Measurements from ENCODE around the gene INAFM1.
"Not testable (repeated sequence)": the region's sequence is repeated elsewhere in the genome, so short reads cannot be mapped to it uniquely, and the experiment has no call there.

INAFM1 gene

DNA sequence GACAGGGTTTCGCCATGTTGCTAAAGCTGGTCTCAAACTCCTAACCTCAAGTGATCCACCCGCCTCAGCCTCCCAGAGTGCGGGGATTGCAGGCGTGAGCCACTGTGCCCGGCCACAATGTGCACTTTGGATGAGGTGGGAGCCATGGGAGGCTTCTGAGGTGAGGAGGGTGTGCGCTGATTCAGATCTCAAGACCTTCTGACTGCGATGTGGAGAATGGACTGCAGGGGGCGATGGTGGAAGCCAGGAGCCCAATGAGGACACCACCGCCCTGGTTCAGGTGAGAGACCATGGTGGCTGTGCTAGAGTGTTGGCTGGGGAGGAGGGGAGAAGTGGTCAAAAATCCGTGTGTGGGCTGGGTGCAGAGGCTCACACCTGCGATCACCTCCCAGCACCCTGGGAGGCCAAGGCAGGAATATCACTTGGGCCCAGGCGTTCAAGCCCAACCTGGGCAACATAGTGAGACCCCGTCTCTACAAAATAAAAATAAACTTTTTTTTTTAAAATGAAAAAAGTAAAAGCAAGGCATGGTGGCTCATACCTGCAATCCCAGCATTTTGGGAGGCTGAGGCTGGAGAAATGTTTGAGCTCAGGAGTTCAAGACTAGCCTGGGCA, 5.6 kb downstream of the INAFM1 start:
- Histone ChIP-seq H3K9me3 (ENCODE audit: severe bottlenecking) (no peaks in the 10 kb centered on the region), H3K36me3 (peaks cover 34% of the 10 kb centered on the region), H3K27me3 (ENCODE audit: insufficient read depth, low read depth, severe bottlenecking) (no peaks in the 10 kb centered on the region), H3K27ac (no peak overlapping the region), H3K4me3 (ENCODE audit: low read depth, low read length) (no peak overlapping the region)
- TF ChIP-seq, protein P1, sequence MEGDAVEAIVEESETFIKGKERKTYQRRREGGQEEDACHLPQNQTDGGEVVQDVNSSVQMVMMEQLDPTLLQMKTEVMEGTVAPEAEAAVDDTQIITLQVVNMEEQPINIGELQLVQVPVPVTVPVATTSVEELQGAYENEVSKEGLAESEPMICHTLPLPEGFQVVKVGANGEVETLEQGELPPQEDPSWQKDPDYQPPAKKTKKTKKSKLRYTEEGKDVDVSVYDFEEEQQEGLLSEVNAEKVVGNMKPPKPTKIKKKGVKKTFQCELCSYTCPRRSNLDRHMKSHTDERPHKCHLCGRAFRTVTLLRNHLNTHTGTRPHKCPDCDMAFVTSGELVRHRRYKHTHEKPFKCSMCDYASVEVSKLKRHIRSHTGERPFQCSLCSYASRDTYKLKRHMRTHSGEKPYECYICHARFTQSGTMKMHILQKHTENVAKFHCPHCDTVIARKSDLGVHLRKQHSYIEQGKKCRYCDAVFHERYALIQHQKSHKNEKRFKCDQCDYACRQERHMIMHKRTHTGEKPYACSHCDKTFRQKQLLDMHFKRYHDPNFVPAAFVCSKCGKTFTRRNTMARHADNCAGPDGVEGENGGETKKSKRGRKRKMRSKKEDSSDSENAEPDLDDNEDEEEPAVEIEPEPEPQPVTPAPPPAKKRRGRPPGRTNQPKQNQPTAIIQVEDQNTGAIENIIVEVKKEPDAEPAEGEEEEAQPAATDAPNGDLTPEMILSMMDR (IDR thresholded peaks at IDR 0.05; ENCODE audit: low read depth, low read length): peak; percentile 66
- peak; percentile 72 for DNase-seq

DNA sequence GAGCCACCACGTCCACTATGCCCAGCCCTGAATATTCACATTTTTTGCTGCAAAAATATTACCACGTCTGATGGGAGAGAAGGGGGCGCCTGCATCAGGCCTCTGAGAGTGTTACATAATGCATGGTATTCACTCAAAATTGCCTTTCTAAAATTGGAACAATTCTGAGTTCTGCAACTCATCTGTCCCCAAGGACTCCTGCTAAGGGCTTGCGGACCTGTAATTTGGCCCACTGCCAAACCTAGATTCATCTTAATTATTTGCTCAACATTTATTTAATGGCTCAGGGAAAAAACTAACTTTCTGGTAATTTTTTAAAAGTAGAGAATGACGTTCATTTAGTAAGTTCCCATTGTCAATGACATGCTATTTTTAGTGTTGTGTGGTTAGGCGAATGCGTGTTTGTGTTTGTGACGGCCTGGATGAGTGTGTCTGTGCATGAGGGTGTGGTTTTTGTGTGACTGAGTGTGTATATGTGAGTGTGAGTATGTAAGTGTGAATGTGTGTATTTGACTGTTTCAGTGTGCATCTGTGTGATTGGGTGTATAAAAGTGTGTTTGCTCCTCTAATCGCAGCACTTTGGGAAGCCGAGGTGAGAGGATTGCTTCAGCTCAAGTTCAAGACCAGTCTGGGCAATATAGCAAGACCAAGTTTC, 8.8 kb downstream of the INAFM1 start:
- H3K36me3 ChIP-seq: peaks cover 36% of the 10 kb centered on the region
- TF ChIP-seq, protein P1 (IDR thresholded peaks at IDR 0.05; ENCODE audit: low read depth, low read length): no peak
- no peak overlapping the region for H3K4me3 ChIP-seq (ENCODE audit: low read depth, low read length)
- H3K27ac ChIP-seq: no peak overlapping the region
- H3K27me3 ChIP-seq (ENCODE audit: insufficient read depth, low read depth, severe bottlenecking): no peaks in the 10 kb centered on the region
- H3K9me3 ChIP-seq (ENCODE audit: severe bottlenecking): no peaks in the 10 kb centered on the region
- DNase-seq: no peak

DNA sequence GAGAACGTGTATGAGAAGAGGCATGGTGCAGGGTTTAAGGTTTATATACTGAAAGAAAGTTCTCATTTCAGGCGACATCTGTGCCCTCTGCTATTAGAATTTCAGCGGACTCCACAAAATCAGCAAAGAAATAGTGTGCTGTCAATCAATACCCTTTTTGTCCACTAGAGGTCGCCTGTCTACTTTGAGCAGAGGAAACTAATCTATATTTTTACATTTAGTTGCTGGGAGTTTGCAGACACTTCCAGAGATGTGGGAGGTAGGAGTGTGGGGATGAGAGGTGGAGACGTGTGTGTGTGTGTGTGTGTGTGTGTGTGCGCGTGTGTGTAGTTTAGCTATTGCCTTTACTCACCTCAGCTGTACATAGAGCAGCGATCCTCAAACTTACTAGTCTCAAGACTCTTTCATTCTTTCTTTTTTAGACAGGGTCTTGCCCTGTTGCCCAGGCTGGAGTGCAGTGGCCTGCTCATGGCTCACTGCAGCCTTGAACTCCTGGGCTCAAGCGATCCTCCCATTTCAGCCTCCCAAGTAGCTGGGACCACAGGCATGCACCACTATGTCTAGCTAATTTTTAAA, 9.7 kb downstream of the INAFM1 start:
- Histone ChIP-seq H3K36me3 (peaks cover 32% of the 10 kb centered on the region), H3K27ac (no peak overlapping the region), H3K9me3 (ENCODE audit: severe bottlenecking) (no peaks in the 10 kb centered on the region), H3K4me3 (ENCODE audit: low read depth, low read length) (no peak overlapping the region), H3K27me3 (ENCODE audit: insufficient read depth, low read depth, severe bottlenecking) (no peaks in the 10 kb centered on the region)
- TF ChIP-seq, protein P1 (IDR thresholded peaks at IDR 0.05; ENCODE audit: low read depth, low read length): peak; percentile 53
- peak; percentile 30 for DNase-seq

DNA sequence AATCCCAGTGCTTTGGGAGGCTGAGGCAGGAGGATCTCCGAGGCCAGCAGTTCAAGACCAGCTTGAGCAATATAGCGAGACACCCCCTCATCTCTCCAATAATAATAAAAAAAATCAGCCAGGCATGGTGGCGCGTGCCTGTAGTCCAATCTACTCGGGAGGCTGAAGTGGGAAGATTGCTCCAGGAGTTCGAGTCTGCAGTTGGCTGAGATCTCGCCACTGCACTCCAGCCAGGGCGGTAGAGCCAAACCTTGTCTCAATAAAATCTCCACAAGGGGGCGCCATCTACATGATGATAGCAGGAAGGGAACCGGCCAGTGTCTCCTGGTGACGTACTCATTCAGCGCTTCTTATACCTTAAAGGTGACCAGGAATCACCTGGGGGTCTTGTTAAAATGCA, 21.4 kb downstream of the INAFM1 start:
- DNase-seq: peak; percentile 89
- H3K27me3 ChIP-seq (ENCODE audit: insufficient read depth, low read depth, severe bottlenecking): no peaks in the 10 kb centered on the region
- TF ChIP-seq, protein P1 (IDR thresholded peaks at IDR 0.05; ENCODE audit: low read depth, low read length): peak; percentile 49
- peaks cover 21% of the 10 kb centered on the region for H3K36me3 ChIP-seq
- no peak overlapping the region for H3K4me3 ChIP-seq (ENCODE audit: low read depth, low read length)
- no peaks in the 10 kb centered on the region for H3K9me3 ChIP-seq (ENCODE audit: severe bottlenecking)
- no peak overlapping the region for H3K27ac ChIP-seq

DNA sequence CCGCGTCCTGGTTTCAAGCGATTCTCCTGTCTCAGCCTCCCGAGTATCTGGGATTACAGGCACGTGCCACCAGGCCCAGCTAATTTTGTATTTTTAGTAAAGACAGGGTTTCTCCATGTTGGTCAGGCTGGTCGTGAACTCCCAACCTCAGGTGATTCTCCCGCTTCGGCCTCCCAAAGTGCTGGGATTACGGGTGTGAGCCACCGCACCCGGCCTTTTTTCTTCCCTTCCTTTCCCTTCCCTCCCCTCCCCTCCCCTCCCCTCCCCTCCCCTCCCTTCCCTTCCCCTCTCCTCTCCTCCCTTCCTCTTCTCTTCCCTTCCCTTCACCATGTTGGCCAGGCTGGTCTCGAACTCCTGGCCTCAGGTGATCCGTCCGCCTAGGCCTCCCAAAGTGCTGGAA, 26.2 kb downstream of the INAFM1 start:
- H3K27me3 ChIP-seq (ENCODE audit: insufficient read depth, low read depth, severe bottlenecking); H3K27ac ChIP-seq; DNase-seq; H3K36me3 ChIP-seq; H3K4me3 ChIP-seq (ENCODE audit: low read depth, low read length); H3K9me3 ChIP-seq (ENCODE audit: severe bottlenecking): not testable (repeated sequence)

DNA sequence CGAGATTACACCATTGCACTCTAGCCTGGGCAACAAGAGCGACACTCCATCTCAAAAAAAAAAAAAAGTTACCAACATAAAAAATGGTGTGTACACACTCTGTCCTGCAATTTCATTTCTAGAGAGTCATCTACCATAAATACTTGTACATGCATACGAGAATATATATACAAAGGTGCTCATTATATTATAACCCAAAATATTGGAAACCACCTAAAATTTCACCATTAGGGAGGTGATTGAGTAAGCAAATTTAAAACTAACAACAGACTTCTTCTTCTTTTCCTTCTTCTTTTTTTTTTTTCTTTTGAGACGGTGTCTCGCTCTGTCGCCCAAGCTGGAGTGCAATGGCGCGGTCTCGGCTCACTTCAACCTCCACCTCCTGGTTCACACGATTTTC, 27.6 kb downstream of the INAFM1 start:
- Histone ChIP-seq H3K27ac (no peak overlapping the region), H3K27me3 (ENCODE audit: insufficient read depth, low read depth, severe bottlenecking) (no peaks in the 10 kb centered on the region), H3K4me3 (ENCODE audit: low read depth, low read length) (no peak overlapping the region), H3K36me3 (peaks cover 3% of the 10 kb centered on the region; the same call in 1 of the 2 replicates), H3K9me3 (ENCODE audit: severe bottlenecking) (no peaks in the 10 kb centered on the region)
- no peak for DNase-seq
- TF ChIP-seq, protein P1 (IDR thresholded peaks at IDR 0.05; ENCODE audit: low read depth, low read length): no peak

Data from WERI-Rb-1 (cell line).